Measurements from ENCODE around the gene BCO1.

The BCO1 gene

GRCh38 chr16:81319221-81319912, 80.9 kb downstream of the BCO1 start:
- DNase-seq (ENCODE audit: low read depth), result no peak

GRCh38 chr16:81321039-81321438, 82.5 kb downstream of the BCO1 start:
- no peak for DNase-seq (ENCODE audit: low read depth)

- DNase-seq (ENCODE audit: low read depth), result no peak
Observed at GRCh38 chr16:81321536-81321935, 83.0 kb downstream of the BCO1 start.

- DNase-seq (ENCODE audit: low read depth), result no peak
Observed at GRCh38 chr16:81324808-81325207, 86.3 kb downstream of the BCO1 start.

- no peak for DNase-seq (ENCODE audit: low read depth)
Observed at GRCh38 chr16:81327011-81327410, 88.5 kb downstream of the BCO1 start.

GRCh38 chr16:81327447-81328196, 89.1 kb downstream of the BCO1 start:
- DNase-seq (ENCODE audit: low read depth), result no peak

- no peak for DNase-seq (ENCODE audit: low read depth)
Observed at GRCh38 chr16:81329947-81330346, 91.5 kb downstream of the BCO1 start.

- DNase-seq (ENCODE audit: low read depth), result no peak
Observed at GRCh38 chr16:81333356-81333755, 94.9 kb downstream of the BCO1 start.

GRCh38 chr16:81335669-81336068, 97.2 kb downstream of the BCO1 start:
- no peak for DNase-seq (ENCODE audit: low read depth)

- DNase-seq (ENCODE audit: low read depth), result no peak
Observed at GRCh38 chr16:81337097-81337496, 98.6 kb downstream of the BCO1 start.

Measured in stimulated activated CD8-positive, alpha-beta memory T cell treated with anti-CD3 and anti-CD28 coated beads, Interleukin-12 subunit alpha, Interleukin-12 subunit beta, amount 100 ng/mL, for 4 hours (primary cell).